HG03103 (cell line): ENCODE measurements around the gene ZYX.
"Not testable (repeated sequence)": the region's sequence is repeated elsewhere in the genome, so short reads cannot be mapped to it uniquely, and the experiment has no call there.

Experiments
- ATAC-seq: cut with Tn5 transposase; IDR thresholded peaks from one replicate; pipeline ENCODE4 v1.9.1; 2021; ENCODE audit warnings: low read depth; ENCODE audit not compliant: unreplicated experiment

The ZYX gene

DNA sequence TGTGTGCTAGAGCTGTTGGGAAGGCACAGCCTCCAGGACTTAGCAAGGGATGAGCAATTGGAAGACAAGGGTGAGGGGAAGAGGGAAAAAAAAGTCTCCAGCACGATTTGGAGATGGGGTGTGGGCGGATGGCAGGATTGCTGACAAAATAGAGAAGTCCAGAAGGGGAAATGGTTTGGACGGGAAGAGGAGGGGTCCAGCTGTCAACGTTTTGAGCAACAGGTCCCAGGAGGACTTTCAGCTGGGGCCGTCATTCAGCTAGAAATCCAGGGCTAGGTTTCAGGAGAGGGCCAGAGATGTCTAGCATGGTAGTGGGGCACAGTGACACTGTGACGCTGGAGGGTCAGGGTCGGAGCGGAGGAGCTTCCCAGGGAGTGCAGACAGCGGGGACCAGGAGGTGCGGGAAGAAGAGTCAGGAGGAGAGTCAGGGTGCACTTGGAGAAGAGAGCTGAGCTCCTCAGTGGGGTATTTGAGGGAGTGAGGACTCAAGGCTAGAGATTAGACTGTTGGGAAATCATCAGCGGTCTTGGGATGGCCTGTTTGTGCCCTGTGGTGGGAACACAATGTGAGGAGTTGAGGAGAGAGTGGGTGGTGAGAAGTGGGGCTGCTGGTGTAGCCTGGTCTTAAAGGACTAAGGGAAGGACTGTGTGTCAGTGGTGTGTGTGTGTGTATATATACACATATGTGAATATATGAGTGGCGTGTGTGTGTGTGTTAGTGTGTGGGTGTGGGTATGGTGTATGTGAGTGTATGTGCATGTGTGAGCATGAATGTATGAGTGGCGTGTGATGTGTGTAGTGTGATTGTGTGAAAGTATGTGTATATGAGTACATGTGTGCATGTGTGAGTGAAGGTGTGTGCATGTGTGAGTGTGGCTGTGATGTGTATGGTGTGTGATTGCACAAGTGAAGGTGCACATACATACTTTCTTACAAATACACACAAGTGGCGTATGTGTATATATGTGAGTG, 3.8 kb downstream of the ZYX start:
- no peak for ATAC-seq

- ATAC-seq, result no peak
These were observed 5.0 kb downstream of the ZYX start for GRCh38 chr7:143385891-143386781.

DNA sequence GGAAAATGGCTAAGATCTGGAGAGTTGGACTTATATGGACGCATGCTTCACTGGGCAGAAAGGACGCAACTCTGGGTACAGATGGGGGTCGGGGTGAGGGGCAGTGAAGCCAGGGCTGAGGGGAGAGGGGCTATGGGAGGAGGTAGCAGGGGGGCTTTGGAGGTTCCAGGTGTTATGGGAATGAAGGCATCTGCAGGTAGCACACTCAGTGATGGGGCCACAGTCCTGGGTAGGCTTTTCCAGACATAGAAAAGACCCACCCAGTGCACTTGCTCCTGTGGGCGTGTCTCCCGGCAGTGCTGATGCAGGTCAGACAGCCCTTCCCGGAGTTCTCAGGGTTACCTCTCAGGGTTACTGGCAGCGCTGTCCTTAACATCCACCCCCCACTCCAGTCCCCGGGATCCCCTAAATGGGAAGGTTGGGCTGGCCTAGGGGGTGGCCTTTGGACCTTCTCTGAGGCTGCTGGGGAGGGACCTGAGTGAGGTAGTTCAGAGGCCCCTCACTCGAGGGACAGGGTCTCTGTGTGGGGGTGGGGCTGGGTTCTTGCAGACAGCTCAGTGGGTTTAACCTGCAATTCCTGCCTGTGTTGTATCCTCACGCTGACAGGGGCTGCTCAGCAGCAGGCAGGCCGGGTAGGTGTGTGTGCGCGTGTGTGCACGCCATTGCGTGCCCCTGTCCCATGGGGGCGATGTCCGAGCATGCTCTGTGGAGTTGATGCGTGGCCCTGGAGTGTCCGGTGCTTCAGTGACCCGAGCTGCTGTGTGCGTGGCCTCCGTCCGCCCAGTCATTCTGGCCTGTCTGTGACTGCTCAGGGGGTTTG, 6.2 kb downstream of the ZYX start:
- ATAC-seq, result no peak

GRCh38 chr7:143388051-143388450, 6.9 kb downstream of the ZYX start:
- ATAC-seq, result no peak

- no peak for ATAC-seq
These were observed 7.5 kb downstream of the ZYX start for GRCh38 chr7:143388491-143389101.

DNA sequence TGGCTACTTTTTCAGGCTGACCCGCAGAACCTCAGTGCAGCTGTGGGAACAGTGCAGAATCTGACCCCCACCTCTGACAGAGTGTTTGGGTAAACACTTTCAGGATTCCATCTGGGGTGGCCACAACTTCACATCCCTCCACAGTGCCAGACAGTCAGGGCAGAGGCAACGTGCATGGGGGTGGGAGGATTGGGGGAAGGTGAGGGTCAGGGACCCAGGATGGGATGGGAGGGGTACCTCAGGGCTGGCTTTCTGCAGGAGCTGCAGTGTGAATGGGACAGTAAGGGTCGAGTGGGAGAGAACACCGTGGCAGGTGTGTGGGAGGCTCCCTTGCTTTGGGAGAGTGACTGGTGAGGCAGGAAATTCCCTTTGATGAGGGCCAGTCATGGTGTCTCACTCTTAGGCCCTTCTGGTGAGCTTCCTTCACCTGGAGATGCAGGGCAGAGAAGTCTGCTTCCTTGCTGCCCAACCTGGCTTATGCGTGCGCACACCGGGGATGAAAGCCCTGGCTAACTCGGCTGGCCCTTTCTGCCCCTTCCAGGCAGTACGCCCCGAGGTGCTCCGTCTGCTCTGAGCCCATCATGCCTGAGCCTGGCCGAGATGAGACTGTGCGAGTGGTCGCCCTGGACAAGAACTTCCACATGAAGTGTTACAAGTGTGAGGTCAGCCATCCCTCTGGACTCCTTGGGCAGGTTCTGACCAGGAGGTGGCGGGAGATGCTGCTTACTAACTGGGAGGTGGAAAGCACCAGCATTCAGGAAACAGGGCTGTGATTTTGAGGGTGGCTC, 8.4 kb downstream of the ZYX start:
- no peak for ATAC-seq

DNA sequence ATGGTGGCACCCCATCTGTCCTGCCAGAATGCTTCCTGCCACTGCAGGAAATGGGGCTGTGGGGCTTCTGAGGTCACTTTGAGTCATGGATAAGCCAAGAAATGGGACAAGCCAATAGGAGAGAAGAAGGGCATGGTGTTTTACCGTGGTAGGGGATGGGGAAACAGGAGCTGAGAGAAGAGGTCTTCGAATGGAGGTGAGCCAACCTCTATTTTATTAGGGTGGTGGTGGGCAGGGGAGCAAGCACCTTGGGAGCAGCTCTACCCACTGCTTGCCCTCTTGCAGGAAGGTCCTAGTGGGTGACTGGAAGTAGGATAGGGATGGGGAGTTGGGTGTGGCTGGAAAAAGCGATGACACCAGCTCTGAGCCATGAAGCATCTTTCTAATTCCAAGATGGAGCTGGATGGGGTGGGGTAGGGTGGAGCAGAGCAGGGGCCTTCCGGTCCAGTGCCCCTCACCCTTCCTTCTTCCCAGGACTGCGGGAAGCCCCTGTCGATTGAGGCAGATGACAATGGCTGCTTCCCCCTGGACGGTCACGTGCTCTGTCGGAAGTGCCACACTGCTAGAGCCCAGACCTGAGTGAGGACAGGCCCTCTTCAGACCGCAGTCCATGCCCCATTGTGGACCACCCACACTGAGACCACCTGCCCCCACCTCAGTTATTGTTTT, 9.1 kb downstream of the ZYX start:
- ATAC-seq, result no peak

- ATAC-seq, result no peak
These were observed 9.7 kb downstream of the ZYX start for GRCh38 chr7:143390773-143391317.

DNA sequence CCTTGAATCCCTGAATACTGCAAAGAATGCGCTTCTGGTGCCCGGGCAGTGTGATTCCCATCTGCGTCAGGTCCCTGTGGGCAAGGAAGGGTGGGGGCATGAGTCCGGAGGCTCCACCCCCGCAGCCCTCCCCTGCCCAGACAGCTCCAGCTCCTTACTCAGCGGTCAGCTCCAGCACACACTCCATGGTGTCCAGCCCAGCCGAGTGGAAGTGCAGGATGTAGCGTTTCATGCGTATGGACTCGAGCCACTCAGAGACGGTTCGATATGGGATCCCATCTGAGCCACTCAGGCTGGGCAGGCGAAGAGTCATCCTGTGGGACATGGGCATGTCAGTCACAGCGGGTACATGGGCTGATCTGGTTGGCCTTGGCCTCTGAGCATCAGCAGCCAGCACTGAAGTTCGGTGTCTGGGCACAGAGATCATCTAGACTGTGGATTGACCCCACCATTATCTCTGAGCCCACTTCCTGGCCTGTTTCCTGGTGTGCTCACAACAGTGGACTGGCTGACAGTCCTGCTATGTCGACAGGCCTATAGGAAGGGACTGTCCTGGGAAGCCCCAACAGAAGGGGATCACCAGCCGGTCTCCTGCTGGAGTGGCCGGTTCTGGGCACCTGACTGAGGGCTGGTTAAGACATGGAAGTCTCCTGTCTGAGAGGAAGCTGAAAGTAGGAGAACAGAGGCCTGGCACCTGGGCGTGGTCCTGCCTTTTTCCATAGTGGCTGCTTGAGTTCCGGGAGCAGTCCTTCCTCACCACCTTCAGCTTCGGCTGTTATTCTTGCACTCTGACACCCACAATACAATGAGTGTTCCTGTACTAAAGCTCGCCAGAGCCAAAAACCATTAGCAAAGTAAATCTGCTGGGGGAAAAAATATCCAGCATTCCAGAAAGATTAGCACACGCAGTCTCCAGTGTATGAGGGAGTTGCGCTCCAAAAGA, 10.6 kb downstream of the ZYX start:
- ATAC-seq, result no peak

DNA sequence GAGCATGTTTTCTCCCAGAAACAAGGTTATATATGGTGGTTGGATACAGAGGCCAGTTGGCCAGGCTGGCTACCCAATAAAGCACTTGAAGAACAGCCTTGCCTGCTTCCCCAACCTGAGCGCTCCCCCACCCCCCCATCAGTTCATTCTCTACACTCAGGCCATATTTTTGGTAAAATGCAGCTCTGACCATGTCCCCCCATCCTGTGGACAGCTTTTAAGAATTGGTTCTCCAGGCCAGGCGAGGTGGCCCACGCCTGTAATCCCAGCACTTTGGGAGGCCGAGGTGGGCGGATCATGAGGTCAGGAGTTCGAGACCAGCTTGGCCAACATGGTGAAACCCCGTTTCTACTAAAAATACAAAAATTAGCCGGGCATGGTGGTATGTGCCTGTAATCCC, 11.3 kb downstream of the ZYX start:
- ATAC-seq, result not testable (repeated sequence)

- ATAC-seq, result no peak
These were observed 11.7 kb downstream of the ZYX start for GRCh38 chr7:143392875-143393266.

- no peak for ATAC-seq
These were observed 12.3 kb downstream of the ZYX start for GRCh38 chr7:143393267-143394041.

DNA sequence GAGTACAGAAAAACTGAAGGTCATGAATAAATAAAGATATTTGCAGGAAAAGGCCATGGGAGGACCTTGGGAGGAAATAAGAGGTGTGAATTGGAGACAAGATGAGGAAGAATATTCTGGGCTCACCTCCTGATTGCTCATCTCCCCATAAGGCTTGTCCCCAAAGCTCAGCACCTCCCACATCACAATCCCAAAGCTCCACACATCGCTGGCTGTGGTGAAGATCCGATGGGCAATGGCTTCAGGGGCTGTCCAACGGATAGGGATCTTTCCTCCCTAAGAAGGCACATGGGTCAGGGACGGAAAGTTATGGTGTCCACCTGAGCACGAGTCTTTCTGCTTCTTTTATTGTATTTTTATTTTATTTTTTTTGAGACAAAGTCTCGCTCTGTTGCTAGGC, 12.9 kb downstream of the ZYX start:
- no peak for ATAC-seq

DNA sequence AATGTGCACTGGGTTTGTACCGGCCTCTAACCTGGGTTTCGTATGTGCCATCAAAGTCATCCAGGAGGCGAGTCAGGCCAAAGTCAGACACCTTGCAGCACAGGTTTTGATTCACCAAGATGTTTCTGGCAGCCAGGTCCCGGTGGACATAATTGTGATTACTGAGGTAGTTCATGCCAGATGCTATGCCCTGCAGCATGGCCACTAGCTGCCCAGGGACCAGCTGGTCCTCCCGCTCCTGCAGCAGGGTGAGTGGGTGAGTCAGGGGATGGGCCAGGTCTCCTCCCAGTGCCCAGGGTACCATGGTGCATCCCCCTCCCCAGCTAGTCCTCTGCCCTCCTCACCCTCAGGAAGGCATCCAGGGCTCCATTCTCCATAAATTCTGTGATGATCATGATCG, 13.6 kb downstream of the ZYX start:
- ATAC-seq, result no peak

DNA sequence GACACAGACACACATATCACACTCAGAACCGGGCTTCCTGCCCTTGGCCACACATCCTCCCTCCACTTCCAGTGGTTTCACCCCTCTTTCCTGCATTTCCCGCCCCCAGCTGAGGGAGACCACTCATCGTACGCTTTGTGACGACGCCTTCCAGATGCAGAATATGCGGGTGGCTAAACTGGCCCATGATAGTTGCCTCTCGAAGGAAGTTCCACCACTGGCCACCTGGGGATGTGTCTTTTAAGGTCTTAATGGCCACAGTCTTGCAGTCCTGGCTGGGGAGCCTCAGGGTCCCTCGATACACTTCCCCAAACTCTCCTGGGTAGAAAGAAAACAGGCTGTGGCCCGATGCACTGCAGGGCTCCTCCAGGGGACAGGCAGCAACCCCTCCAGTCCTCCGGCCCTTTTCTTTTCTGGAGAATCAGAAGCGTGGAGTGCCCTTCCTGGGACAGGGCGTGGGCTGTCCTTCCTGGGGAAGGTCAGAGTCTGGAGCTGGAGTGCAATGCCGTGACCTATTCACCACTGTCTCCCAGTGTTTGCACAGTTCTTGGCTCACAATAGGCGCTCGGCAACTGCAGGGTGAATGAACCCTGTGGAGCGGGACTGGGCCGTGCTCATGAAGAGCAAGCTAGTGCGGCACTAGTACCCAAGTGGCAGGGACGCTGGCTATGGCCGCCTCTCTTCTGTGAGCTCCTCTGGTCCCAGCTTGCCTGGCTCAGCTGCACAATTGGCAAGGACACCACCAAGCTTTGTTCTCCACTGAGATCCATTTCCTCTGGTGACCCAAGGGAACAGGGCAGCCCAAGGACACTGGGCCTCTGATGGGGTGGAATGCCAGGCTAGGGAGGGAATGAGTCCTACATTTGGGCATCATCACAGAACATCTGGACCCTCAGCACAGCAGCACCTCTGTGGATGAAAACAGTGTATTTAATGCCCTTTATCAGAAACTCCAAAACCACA, 14.3 kb downstream of the ZYX start:
- no peak for ATAC-seq

- ATAC-seq, result no peak
These were observed 15.0 kb downstream of the ZYX start for GRCh38 chr7:143396182-143396581.
